OCI-LY7 (cell line): ENCODE results near the gene CNTN4.

Experiments
- CTCF ChIP-seq: fragments of 200-600 bp; sonication (generic); conservative IDR thresholded peaks from 2 replicates; pipeline ENCODE4 v1.5.1; 2014; ENCODE audit warnings: mild to moderate bottlenecking, antibody characterized with exemption, low read length, moderate library complexity, mixed read lengths
- EZH2phosphoT487 ChIP-seq: fragments of 200-600 bp; sonication (generic); IDR thresholded peaks from 2 replicates; pipeline ENCODE4 v1.6.1; 2018; ENCODE audit warnings: low read depth, borderline replicate concordance, mild to moderate bottlenecking, mixed run types, antibody characterized with exemption, low read length, moderate library complexity, mixed read lengths

DNA sequence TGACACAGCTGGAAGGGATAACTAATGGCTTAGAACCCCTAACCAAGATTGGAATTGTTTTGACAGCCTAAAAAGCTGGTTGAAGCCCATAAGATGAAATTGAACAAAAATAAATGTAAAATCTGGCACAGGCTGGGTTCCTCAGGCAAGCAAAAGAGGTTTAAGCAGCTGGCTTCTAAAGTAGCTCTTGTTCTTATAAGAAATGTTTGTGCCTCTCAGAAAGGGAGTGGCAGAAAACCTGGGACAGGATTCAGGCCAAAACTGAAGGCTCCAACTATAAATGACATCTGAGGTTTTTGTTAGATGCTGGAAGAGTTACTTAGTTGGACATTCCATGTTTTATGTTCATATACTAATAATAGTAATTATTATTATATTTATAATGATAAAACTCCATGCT lies 378.3 kb downstream of the CNTN4 start:
- TF ChIP-seq CTCF (no peak), EZH2phosphoT487 (no peak)
